ENCODE measurements around the gene DGKB. TPM values are rescaled to one million over a fixed set of nuclear protein-coding genes. Genes with fewer than 3 reads are reported as not detected.

The DGKB gene
- total RNA-seq, 1 experiment from 2014 or later: not detected

DNA sequence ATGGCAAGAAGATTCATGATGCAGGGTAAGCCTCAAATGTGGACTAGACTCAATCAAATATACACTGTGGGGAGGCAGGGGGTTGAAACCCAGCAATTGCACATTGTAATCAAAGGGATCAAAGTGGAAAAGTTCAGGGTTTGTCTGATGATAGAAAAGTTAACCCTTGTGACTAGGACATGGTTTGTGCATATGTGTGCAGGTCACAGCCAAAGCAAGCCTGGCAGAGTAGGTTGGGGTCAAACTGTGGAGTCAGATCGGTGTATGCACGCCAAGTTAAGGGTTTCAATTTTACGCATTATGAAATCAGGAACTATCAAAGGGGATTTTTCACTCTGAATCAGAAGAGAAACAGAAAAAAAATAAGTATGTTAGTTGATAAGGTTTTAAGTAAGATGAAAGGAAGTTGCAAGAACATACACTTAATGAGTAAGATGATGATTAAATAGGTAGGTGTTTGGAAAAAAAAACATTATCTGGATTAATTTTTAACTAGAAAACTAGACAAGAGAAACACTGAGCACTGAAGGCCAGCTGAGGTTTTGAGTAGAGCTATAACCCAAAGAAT, 188.3 kb downstream of the DGKB start:
- Histone ChIP-seq H3K27ac (ENCODE audit: low read depth, low read length, poor library complexity, severe bottlenecking) (no peak overlapping the region), H3K27me3 (replicated peaks; ENCODE audit: insufficient read depth, low read depth, low read length, poor library complexity) (peaks cover 21% of the 10 kb centered on the region), H3K36me3 (ENCODE audit: insufficient read depth, low read length, poor library complexity, severe bottlenecking) (no peaks in the 10 kb centered on the region), H3K4me3 (ENCODE audit: low read depth, low read length, poor library complexity, severe bottlenecking) (no peak overlapping the region), H3K9me3 (ENCODE audit: low read depth, low read length, poor library complexity, severe bottlenecking) (no peaks in the 10 kb centered on the region), H3K4me1 (ENCODE audit: insufficient read depth, low read length, poor library complexity, severe bottlenecking) (no peaks in the 10 kb centered on the region)
- intact Hi-C loops (cut with micrococcal nuclease; ENCODE audit: unreplicated experiment): loop anchor here (10.0 kb wide), 3 partner anchors 481 to 1011 kb away; no protein-coding TSS in a partner anchor
- POLR2A ChIA-PET (ENCODE audit: low non-redundant PET): no interaction called here
- no peak for TF ChIP-seq EZH2 (IDR thresholded peaks at IDR 0.05; ENCODE audit: borderline replicate concordance, low read depth, low read length, poor library complexity, severe bottlenecking)
- TF ChIP-seq, protein P1, sequence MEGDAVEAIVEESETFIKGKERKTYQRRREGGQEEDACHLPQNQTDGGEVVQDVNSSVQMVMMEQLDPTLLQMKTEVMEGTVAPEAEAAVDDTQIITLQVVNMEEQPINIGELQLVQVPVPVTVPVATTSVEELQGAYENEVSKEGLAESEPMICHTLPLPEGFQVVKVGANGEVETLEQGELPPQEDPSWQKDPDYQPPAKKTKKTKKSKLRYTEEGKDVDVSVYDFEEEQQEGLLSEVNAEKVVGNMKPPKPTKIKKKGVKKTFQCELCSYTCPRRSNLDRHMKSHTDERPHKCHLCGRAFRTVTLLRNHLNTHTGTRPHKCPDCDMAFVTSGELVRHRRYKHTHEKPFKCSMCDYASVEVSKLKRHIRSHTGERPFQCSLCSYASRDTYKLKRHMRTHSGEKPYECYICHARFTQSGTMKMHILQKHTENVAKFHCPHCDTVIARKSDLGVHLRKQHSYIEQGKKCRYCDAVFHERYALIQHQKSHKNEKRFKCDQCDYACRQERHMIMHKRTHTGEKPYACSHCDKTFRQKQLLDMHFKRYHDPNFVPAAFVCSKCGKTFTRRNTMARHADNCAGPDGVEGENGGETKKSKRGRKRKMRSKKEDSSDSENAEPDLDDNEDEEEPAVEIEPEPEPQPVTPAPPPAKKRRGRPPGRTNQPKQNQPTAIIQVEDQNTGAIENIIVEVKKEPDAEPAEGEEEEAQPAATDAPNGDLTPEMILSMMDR (conservative IDR thresholded peaks at IDR 0.05; ENCODE audit: low read depth, low read length): no peak
- DNase-seq (ENCODE audit: low spot score): no peak
- CTCF ChIA-PET: no interaction called here
- no TSS peak for BruUV-seq (replicated peaks)

DNA sequence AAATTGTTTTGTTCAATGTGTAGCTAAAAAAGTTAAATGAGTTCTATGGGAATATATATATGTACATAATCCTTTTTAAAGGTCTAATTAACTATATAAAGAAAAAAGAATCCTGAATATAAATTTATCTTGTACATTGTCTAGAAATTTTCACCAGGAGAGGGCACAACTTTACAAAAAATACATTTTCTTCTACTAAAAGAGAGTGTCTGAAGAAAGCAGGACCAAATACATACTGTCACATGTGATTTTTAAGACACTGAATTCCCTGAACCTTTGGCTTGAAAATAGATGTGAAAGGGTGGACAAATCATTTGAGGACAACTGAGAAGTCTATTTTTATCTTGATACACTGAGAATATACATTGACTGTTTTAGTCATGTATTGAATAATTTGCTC, 204.3 kb downstream of the DGKB start:
- POLR2A ChIA-PET (ENCODE audit: low non-redundant PET): no interaction called here
- no peaks in the 10 kb centered on the region for H3K27me3 ChIP-seq (replicated peaks; ENCODE audit: insufficient read depth, low read depth, low read length, poor library complexity)
- DNase-seq (ENCODE audit: low spot score): peak; percentile 28
- H3K4me3 ChIP-seq (ENCODE audit: low read depth, low read length, poor library complexity, severe bottlenecking): no peak overlapping the region
- CTCF ChIA-PET: no interaction called here
- TF ChIP-seq, protein P1 (conservative IDR thresholded peaks at IDR 0.05; ENCODE audit: low read depth, low read length): peak; percentile 45; the same call in 1 of the 2 replicates
- TF ChIP-seq EZH2 (IDR thresholded peaks at IDR 0.05; ENCODE audit: borderline replicate concordance, low read depth, low read length, poor library complexity, severe bottlenecking): no peak
- peaks cover 8% of the 10 kb centered on the region for H3K4me1 ChIP-seq (ENCODE audit: insufficient read depth, low read length, poor library complexity, severe bottlenecking)
- intact Hi-C loops (cut with micrococcal nuclease; ENCODE audit: unreplicated experiment): loop anchor here (5.0 kb wide), 1 partner anchor 1374 kb away; no protein-coding TSS in a partner anchor
- BruUV-seq (replicated peaks): no TSS peak
- no peaks in the 10 kb centered on the region for H3K36me3 ChIP-seq (ENCODE audit: insufficient read depth, low read length, poor library complexity, severe bottlenecking)
- H3K9me3 ChIP-seq (ENCODE audit: low read depth, low read length, poor library complexity, severe bottlenecking): no peaks in the 10 kb centered on the region
- H3K27ac ChIP-seq (ENCODE audit: low read depth, low read length, poor library complexity, severe bottlenecking): no peak overlapping the region

DNA sequence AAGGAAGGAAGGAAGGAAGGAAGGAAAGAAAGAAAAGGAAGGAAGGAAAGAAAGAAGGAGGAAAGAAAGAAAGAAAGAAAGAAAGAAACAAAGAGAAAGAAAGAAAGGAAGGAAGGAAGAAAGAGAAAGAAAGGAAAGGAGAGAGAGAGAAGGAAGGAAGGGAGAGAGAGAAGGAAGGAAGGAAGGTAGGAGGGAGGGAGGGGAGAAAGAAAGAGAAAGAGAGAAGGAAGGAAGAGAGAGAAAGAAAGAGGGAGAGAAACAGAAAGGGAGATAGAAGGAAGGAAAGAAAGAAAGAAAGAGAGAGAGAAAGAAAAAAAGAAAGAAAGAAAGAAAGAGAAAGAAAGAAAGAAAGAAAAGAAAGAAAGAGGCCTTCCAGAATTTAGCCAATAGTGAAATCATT, 204.9 kb downstream of the DGKB start:
- H3K9me3 ChIP-seq (ENCODE audit: low read depth, low read length, poor library complexity, severe bottlenecking): no peaks in the 10 kb centered on the region
- no peak overlapping the region for H3K27ac ChIP-seq (ENCODE audit: low read depth, low read length, poor library complexity, severe bottlenecking)
- intact Hi-C loops (cut with micrococcal nuclease; ENCODE audit: unreplicated experiment): loop anchor here (5.0 kb wide), 1 partner anchor 1375 kb away; no protein-coding TSS in a partner anchor
- TF ChIP-seq, protein P1 (conservative IDR thresholded peaks at IDR 0.05; ENCODE audit: low read depth, low read length): no peak
- no peak for TF ChIP-seq EZH2 (IDR thresholded peaks at IDR 0.05; ENCODE audit: borderline replicate concordance, low read depth, low read length, poor library complexity, severe bottlenecking)
- no TSS peak for BruUV-seq (replicated peaks)
- no peak overlapping the region for H3K4me3 ChIP-seq (ENCODE audit: low read depth, low read length, poor library complexity, severe bottlenecking)
- H3K4me1 ChIP-seq (ENCODE audit: insufficient read depth, low read length, poor library complexity, severe bottlenecking): peaks cover 8% of the 10 kb centered on the region
- H3K27me3 ChIP-seq (replicated peaks; ENCODE audit: insufficient read depth, low read depth, low read length, poor library complexity): no peaks in the 10 kb centered on the region
- no peaks in the 10 kb centered on the region for H3K36me3 ChIP-seq (ENCODE audit: insufficient read depth, low read length, poor library complexity, severe bottlenecking)
- CTCF ChIA-PET: no interaction called here
- DNase-seq (ENCODE audit: low spot score): no peak
- POLR2A ChIA-PET (ENCODE audit: low non-redundant PET): no interaction called here
